Retinal pigment epithelial cell (primary cell): ENCODE results near the gene AFP.

Experiments
- DNase-seq: peaks from one replicate; pipeline ENCODE4 v3.0.0-alpha.2; 2010; ENCODE audit warnings: low read depth
- H3K4me3 ChIP-seq: 2 replicates; pipeline ENCODE4 v1.5.1; 2011; ENCODE audit warnings: mild to moderate bottlenecking, low read length, control low read depth, moderate library complexity
- CTCF ChIP-seq: conservative IDR thresholded peaks from 2 replicates; pipeline ENCODE4 v1.5.1; 2011; ENCODE audit warnings: low read depth, low read length, control low read depth, inconsistent platforms

The AFP gene

GRCh38 chr4:73481358-73481757 lies 45.3 kb downstream of the AFP start, which contains the start of gene AFM:
Gene AFM, plus strand, starts transcription at chr4:73481745. Its CDS starts 31 bp downstream, at chr4:73481776.
- TF ChIP-seq CTCF = no peak

GRCh38 chr4:73485085-73485484 lies 49.1 kb downstream of the AFP start:
- DNase-seq = no peak
- H3K4me3 ChIP-seq = no peak overlapping the region
- TF ChIP-seq CTCF = no peak

More at GRCh38 chr4:73481358-73481757, 45.3 kb downstream of the AFP start, which contains the start of gene AFM:
- DNase-seq = no peak
- no peak within 1 kb of the TSS for H3K4me3 ChIP-seq

- no peak for DNase-seq
- no peak for TF ChIP-seq CTCF
Observed at GRCh38 chr4:73485596-73485995, 49.6 kb downstream of the AFP start.

GRCh38 chr4:73486497-73486896 lies 50.5 kb downstream of the AFP start:
- TF ChIP-seq CTCF = no peak
- no peak for DNase-seq
- H3K4me3 ChIP-seq = no peak overlapping the region

More at GRCh38 chr4:73485596-73485995, 49.6 kb downstream of the AFP start:
- H3K4me3 ChIP-seq = no peak overlapping the region

GRCh38 chr4:73487233-73487632 lies 51.2 kb downstream of the AFP start:
- H3K4me3 ChIP-seq = no peak overlapping the region
- no peak for DNase-seq
- TF ChIP-seq CTCF = no peak

- no peak overlapping the region for H3K4me3 ChIP-seq
- DNase-seq = no peak
- TF ChIP-seq CTCF = no peak
Observed at GRCh38 chr4:73499996-73500765, 64.2 kb downstream of the AFP start.

- DNase-seq = no peak
- TF ChIP-seq CTCF = no peak
- no peak overlapping the region for H3K4me3 ChIP-seq
Observed at GRCh38 chr4:73501664-73502265, 65.7 kb downstream of the AFP start.
